DMS114 treated with DMSO at 0.1 percent for 48 hours (cell line): ENCODE data around the gene APOBEC3A.
"Not testable (repeated sequence)": the region's sequence is repeated elsewhere in the genome, so short reads cannot be mapped to it uniquely, and the experiment has no call there.

Experiments
- DNase-seq: peaks from one replicate; lab custom pipeline; 2025; ENCODE audit not compliant: unreplicated experiment; lab: John Stamatoyannopoulos, UW

The APOBEC3A gene

GRCh38 chr22:38977289-38977688, 19.9 kb downstream of the APOBEC3A start:
- not testable (repeated sequence) for DNase-seq

- DNase-seq: not testable (repeated sequence)
Observed at GRCh38 chr22:38980587-38980986, 23.2 kb downstream of the APOBEC3A start.

GRCh38 chr22:38981005-38981991, 23.9 kb downstream of the APOBEC3A start:
- DNase-seq: peak; percentile 36

DNA sequence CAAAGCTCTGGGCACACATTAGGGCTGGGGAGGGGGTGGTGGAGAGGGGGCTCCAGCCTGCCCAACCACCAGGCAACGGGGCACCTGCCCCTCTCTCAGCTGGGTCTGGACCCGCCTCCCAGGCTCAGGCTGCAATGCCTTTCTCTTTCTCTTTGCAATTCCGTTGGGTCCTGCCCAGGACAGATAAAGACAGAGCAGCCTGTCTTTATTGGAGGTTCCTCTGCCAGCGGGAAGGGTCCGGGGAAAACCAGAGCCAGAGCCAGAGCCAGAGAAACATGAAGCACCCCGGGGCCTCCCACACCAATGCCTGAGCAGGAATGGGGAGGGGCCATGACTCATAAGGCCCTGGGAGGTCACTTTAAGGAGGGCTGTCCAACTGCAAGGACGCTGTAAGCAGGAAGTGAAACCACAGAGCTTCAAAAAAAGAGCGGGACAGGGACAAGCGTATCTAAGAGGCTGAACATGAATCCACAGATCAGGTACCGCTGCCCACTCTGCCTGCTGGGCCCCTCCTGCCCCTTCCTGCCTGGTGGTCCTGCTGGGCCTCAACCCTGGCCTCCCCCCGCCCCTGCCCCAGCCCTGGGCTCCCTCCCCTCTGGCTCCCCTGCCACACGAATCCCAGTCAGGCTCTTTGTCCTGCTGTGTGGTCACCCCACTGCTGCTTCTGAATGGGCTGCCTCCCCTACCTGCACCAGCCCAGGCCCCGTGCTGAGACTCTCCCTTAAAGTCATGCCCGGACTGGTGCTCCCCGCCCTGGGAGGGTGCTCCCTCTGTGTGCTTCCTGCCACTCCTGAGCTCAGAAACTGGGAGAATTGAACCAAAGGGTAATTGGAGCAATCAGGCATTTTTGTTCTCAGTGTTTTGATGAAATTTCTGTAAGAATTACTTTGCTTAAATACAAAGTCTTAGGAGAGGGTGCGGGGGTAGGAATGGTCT, 24.9 kb downstream of the APOBEC3A start, which contains the start of gene APOBEC3B:
APOBEC3B (plus strand) TSS at position 356 of the 936 bp plus-strand sequence; CDS start at position 463, 107 bp downstream.
- peak; percentile 67 for DNase-seq

- no peak for DNase-seq
Observed at GRCh38 chr22:38984224-38984623, 26.8 kb downstream of the APOBEC3A start.

- not testable (repeated sequence) for DNase-seq
Observed at GRCh38 chr22:38984784-38985757, 27.7 kb downstream of the APOBEC3A start.

- no peak for DNase-seq
Observed at GRCh38 chr22:38986629-38987028, 29.2 kb downstream of the APOBEC3A start.

DNA sequence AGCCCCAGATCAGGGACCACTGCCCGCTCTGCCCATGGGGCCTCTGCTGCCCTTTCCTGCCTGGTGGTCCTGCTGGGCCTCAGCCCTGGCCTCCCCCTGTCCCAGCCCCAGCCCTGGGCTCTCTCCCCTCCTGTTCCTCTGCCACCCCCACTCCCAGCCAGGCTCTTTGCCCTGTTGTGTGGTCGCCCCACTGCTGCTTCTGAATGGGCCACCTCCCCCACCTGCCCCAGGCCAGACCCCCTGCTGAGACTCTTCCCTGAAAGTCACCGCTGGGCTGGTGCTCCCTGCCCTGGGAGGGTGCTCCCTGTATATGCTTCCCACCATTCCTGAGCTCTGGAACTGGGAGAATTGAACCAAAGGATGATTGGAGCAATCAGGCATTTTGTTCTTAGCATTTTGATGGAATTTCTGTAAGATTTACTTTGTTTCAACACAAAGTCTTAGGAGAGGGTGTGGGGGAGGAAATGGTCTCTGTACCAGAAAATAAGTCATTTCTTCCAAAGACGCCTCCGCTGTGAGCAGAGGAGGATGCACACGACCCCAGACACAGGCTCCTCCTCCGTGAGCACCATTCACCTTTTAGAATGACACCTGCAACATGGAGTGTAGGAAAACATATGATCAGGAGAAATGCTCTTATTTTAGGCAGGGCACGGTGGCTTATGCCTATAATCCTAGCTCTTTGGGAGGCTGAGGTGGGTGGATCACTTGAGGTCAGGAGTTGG, 29.9 kb downstream of the APOBEC3A start:
- no peak for DNase-seq

DNA sequence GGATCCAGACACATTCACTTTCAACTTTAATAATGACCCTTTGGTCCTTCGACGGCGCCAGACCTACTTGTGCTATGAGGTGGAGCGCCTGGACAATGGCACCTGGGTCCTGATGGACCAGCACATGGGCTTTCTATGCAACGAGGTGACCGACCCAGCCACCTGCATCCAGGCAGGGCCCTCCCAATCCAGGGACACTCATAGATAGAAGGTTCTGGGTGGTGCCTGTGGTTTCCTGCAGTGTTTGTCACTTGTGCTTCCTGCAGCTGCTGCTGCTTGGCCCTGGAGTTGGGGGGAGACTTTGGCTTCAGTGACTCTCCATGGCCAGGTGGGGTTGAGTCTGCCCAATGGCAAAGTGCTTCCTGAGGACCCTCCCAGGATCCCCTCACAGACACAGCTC, 32.1 kb downstream of the APOBEC3A start:
- no peak for DNase-seq

GRCh38 chr22:38992871-38993371, 35.5 kb downstream of the APOBEC3A start:
- not testable (repeated sequence) for DNase-seq

GRCh38 chr22:38996105-38996504, 38.7 kb downstream of the APOBEC3A start:
- no peak for DNase-seq

DNA sequence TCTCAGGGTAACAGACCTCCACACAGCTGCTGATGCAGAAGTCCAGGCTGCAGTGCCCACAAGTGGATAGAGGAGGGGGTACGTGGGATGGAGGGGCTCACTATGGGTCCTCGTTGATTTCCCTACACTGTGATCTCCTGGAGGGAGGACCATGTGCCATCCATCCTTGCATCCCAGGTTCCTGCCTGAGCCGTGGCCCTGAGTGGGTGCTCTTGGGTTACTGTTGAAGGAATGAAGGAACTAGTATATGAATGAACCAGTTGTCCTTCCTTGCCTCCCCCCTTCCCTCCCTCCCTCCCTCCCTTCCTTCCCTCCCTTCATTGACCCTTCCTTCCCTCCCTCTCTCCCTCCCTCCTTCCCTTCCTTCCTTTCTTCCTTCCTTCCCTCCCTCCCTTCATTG, 40.1 kb downstream of the APOBEC3A start:
- DNase-seq: no peak

DNA sequence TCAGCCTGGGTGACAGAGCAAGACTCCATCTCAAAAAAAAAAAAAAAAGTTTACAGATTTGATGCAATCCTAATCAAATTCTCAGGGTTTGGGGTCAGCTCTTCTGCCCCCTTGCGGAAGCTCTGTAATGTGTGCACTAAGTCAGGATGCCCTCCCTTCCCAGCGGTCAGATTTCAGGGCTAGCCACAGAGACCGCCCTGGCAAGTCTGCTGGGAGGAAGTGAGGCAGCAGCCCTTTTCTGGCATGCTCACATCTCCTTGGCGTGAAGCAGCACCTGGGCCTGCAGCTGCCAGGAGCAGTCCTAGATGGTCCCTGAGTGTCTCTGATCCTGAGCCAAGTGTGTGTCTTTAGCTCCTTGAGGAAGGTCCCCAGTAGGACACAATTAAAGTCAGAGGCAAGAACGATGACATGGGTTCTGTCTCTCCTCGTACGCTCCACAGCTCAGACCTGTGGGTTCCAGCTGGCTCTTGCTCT, 45.8 kb downstream of the APOBEC3A start:
- DNase-seq: peak; percentile 50

GRCh38 chr22:39007177-39007576, 49.8 kb downstream of the APOBEC3A start:
- no peak for DNase-seq

GRCh38 chr22:39008271-39008850, 51.0 kb downstream of the APOBEC3A start:
- DNase-seq: not testable (repeated sequence)

DNA sequence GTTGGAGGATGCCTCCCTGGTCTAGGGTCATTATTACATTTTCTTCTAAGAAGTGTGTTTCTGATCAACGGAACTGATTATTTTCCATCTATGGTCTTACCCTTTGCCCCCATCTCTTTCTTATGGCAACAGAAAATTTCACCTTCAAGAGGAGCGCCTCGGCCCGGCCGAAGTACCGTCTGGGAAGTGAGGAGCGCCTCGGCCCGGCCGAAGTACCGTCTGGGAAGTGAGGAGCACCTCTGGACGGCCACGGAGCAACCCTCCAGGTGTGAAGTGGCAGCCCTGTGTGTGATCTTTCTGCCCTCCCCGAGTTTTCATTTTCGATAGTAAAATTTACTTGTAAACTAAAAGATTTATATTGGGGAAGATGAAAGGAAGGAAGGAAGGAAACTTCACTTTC, 53.5 kb downstream of the APOBEC3A start:
- no peak for DNase-seq
